K562 (cell line): ENCODE measurements around the gene SCAMP3. TPM values are rescaled to one million over a fixed set of nuclear protein-coding genes. Genes with fewer than 3 reads are reported as not detected.

Source experiments
- ADNP ChIP-seq: fragments of 200-800 bp; sonication (Bioruptor generic); IDR thresholded peaks from 2 replicates; pipeline ENCODE4 v1.6.1; 2016; ENCODE audit warnings: missing genetic modification characterization, missing compliant biosample characterization
- ARHGAP35 ChIP-seq: fragments of 450-650 bp; IDR thresholded peaks from 2 replicates; pipeline ENCODE4 v1.6.1; 2018; ENCODE audit not compliant: partially characterized antibody
- ETV5 ChIP-seq: sonication (generic); formaldehyde crosslinking; IDR thresholded peaks from 2 replicates; pipeline ENCODE4 v1.4.0; 2020; ENCODE audit warnings: low read depth, mild to moderate bottlenecking, missing genetic modification reagents
- FOXJ3 ChIP-seq: sonication (generic); formaldehyde crosslinking; IDR thresholded peaks from 2 replicates; pipeline ENCODE4 v1.4.0; 2020; ENCODE audit warnings: mild to moderate bottlenecking, missing genetic modification reagents
- HNRNPL ChIP-seq: fragments of 200-400 bp; formaldehyde crosslinking; IDR thresholded peaks from 2 replicates; pipeline ENCODE4 v1.6.1; 2017; ENCODE audit warnings: low read depth, mild to moderate bottlenecking, low read length
- LARP7 ChIP-seq: fragments of 450-650 bp; IDR thresholded peaks from 2 replicates; pipeline ENCODE4 v1.6.1; 2016
- MAFG ChIP-seq: fragments of 450-650 bp; conservative IDR thresholded peaks from 2 replicates; pipeline ENCODE4 v1.6.1; 2016; ENCODE audit warnings: missing genetic modification characterization, missing compliant biosample characterization
- NBN ChIP-seq: fragments of 450-650 bp; IDR thresholded peaks from 2 replicates; pipeline ENCODE4 v1.6.1; 2016; ENCODE audit warnings: low read depth, mild to moderate bottlenecking
- NR2C2 ChIP-seq, 2 experiments: fragments of 200-800 bp in 1 of 2; sonication (Bioruptor generic) in 1 of 2; sonication (generic) in 1 of 2; formaldehyde crosslinking in 1 of 2; IDR thresholded peaks; 2 replicates each; pipeline versions ENCODE4 v1.6.1 to v1.8.0; 2016 to 2022; ENCODE audit warnings: mild to moderate bottlenecking in 1 of 2, missing compliant biosample characterization in 1 of 2, missing genetic modification characterization in 1 of 2, missing genetic modification reagents in 1 of 2
- POLR2AphosphoS5 ChIP-seq: IDR thresholded peaks from 2 replicates; pipeline ENCODE4 v1.6.1; 2011; ENCODE audit warnings: mild to moderate bottlenecking, low read depth, low read length, moderate library complexity; ENCODE audit not compliant: control insufficient read depth, insufficient read depth
- PTTG1 ChIP-seq: fragments of 450-650 bp; IDR thresholded peaks from 2 replicates; pipeline ENCODE4 v1.6.1; 2016; ENCODE audit warnings: low read depth, mild to moderate bottlenecking, missing genetic modification characterization, missing compliant biosample characterization
- SMARCE1 ChIP-seq: fragments of 450-650 bp; IDR thresholded peaks from 2 replicates; pipeline ENCODE4 v1.7.1; 2016; ENCODE audit warnings: mild to moderate bottlenecking
- TFAM ChIP-seq: fragments of 250-450 bp; sonication (Bioruptor Pico); conservative IDR thresholded peaks from 2 replicates; pipeline ENCODE4 v1.5.0; 2021; ENCODE audit warnings: mild to moderate bottlenecking, moderate library complexity
- ZNF780A ChIP-seq: fragments of 250-450 bp; sonication (Bioruptor Pico); IDR thresholded peaks from 2 replicates; pipeline ENCODE4 v1.5.0; 2021; ENCODE audit warnings: mild to moderate bottlenecking
- ZZZ3 ChIP-seq: fragments of 450-650 bp; IDR thresholded peaks from 2 replicates; pipeline ENCODE4 v1.6.1; 2016; ENCODE audit warnings: antibody characterized with exemption, mild to moderate bottlenecking, moderate library complexity
- polyA plus RNA-seq, 8 experiments: library from polyadenylated mRNA; depleted of rRNA in 4 of 8; stranded (reverse) in 5 of 8; unstranded in 3 of 8; fragments of >200 nt; fragmentation: Nextera tagmentation in 2 of 8; fragmentation: Illumina TruSeq in 1 of 8; extraction: Ambion mirVana in 2 of 8; extraction: Trizol in 1 of 8; gene quantifications; 2 replicates each; pipeline versions ENCODE4 v1.2.1 to v1.2.3, GENCODE V29; 2011 to 2014; ENCODE audit warnings: inconsistent platforms in 1 of 8, missing spikeins in 1 of 8
- total RNA-seq, 7 experiments: library from RNA; depleted of rRNA in 6 of 7; stranded (reverse); fragments of >200 nt in 6 of 7; fragmentation: Illumina TruSeq in 2 of 7; extraction: Trizol in 2 of 7; gene quantifications; 2 replicates each; pipeline versions ENCODE4 v1.2.1 to v1.2.3, GENCODE V29; 2011 to 2021; ENCODE audit warnings: low replicate concordance in 1 of 7
- TF ChIP-seq, protein P1 (sequence below): fragments of 250-450 bp; sonication (Bioruptor Pico); IDR thresholded peaks from 2 replicates; pipeline ENCODE4 v1.4.0; 2020; ENCODE audit warnings: mild to moderate bottlenecking
- TF ChIP-seq, protein P2 (sequence below): fragments of 450-650 bp; IDR thresholded peaks from 2 replicates; pipeline ENCODE4 v1.6.1; 2016; ENCODE audit warnings: mild to moderate bottlenecking
- TF ChIP-seq, protein P3 (sequence below): fragments of 250-450 bp; sonication (Bioruptor Pico); IDR thresholded peaks from 2 replicates; pipeline ENCODE4 v1.8.0; 2022; ENCODE audit warnings: inconsistent platforms, mild to moderate bottlenecking, moderate library complexity, borderline replicate concordance

SCAMP3 gene
- total and polyA plus RNA-seq, 9 of the 15 experiments (the other 6 are each of a cell fraction or from before 2014, with no cell fraction given), result 14.2 to 131 (median 86.1) TPM

DNA sequence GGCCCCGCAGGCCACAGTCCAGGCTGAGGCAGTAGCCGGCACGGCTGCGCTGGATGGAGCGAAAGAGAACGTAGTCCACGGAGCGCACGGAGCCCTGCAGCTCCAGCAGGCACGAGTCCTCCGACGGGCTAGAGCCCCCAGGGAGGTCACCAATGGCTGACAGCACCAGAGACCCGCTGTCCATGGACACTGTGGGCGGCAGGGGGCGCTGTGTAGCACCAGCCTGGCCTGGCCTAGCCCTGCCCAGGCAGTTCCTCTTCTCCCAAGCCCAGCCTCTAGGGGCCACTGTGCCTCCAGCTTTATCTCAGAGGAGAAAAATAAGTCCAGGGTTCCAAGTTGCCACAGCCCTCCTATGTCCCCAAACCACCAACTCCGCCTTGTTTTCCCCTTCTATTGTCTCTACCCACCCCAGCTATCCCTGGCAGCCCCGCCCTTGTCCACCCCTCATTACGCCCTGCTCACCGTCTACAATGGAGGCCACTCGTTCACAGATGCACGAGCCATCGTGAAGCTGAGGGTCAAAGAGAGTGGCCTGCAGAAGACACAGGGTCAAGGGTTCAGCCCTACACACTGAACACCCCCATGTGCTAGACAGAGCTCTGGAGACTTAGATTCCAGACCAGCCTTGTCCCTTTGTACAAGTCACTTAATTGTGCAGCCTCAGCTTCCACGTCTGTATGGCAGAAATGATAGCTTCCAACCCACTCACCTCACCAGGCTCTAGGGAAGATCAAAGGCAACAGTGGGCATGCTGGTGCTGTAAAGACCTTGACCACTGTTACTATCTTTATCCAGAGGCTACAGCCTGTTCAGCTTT is 11.3 kb downstream of the SCAMP3 start (continued):
- TF ChIP-seq, protein P1, sequence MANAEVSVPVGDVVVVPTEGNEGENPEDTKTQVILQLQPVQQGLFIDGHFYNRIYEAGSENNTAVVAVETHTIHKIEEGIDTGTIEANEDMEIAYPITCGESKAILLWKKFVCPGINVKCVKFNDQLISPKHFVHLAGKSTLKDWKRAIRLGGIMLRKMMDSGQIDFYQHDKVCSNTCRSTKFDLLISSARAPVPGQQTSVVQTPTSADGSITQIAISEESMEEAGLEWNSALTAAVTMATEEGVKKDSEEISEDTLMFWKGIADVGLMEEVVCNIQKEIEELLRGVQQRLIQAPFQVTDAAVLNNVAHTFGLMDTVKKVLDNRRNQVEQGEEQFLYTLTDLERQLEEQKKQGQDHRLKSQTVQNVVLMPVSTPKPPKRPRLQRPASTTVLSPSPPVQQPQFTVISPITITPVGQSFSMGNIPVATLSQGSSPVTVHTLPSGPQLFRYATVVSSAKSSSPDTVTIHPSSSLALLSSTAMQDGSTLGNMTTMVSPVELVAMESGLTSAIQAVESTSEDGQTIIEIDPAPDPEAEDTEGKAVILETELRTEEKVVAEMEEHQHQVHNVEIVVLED (CRISPR knock-in tag), result no peak
- TF ChIP-seq NR2C2 (CRISPR knock-in tag; IDR thresholded peaks at IDR 0.05) (no peak), NR2C2 (tag; IDR thresholded peaks at IDR 0.05) (no peak), MAFG (tag) (no peak), HNRNPL (no peak; the same call in 1 of the 2 replicates), ZNF780A (CRISPR knock-in tag) (no peak), TFAM (no peak), ARHGAP35 (no peak), FOXJ3 (CRISPR knock-in tag) (no peak), ETV5 (CRISPR knock-in tag) (no peak), PTTG1 (tag) (no peak), POLR2AphosphoS5 (no peak), ADNP (tag) (no peak), ZZZ3 (no peak), LARP7 (no peak), SMARCE1 (no peak), NBN (peak; percentile 62; the same call in 1 of the 2 replicates)
- TF ChIP-seq, protein P2, sequence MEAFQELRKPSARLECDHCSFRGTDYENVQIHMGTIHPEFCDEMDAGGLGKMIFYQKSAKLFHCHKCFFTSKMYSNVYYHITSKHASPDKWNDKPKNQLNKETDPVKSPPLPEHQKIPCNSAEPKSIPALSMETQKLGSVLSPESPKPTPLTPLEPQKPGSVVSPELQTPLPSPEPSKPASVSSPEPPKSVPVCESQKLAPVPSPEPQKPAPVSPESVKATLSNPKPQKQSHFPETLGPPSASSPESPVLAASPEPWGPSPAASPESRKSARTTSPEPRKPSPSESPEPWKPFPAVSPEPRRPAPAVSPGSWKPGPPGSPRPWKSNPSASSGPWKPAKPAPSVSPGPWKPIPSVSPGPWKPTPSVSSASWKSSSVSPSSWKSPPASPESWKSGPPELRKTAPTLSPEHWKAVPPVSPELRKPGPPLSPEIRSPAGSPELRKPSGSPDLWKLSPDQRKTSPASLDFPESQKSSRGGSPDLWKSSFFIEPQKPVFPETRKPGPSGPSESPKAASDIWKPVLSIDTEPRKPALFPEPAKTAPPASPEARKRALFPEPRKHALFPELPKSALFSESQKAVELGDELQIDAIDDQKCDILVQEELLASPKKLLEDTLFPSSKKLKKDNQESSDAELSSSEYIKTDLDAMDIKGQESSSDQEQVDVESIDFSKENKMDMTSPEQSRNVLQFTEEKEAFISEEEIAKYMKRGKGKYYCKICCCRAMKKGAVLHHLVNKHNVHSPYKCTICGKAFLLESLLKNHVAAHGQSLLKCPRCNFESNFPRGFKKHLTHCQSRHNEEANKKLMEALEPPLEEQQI, result no peak
- TF ChIP-seq, protein P3, sequence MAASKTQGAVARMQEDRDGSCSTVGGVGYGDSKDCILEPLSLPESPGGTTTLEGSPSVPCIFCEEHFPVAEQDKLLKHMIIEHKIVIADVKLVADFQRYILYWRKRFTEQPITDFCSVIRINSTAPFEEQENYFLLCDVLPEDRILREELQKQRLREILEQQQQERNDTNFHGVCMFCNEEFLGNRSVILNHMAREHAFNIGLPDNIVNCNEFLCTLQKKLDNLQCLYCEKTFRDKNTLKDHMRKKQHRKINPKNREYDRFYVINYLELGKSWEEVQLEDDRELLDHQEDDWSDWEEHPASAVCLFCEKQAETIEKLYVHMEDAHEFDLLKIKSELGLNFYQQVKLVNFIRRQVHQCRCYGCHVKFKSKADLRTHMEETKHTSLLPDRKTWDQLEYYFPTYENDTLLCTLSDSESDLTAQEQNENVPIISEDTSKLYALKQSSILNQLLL (CRISPR knock-in tag), result no peak
